MM.1S (cell line): Measurements from ENCODE around the gene KLHL18.

Experiments
- EZH2 ChIP-seq: fragments of 300-600 bp; sonication (generic); optimal IDR thresholded peaks from 2 replicates; pipeline ENCODE3; 2017; ENCODE audit warnings: low read depth, mild to moderate bottlenecking, antibody characterized with exemption, low read length, mixed read lengths
- EZH2phosphoT487 ChIP-seq: fragments of 300-600 bp; sonication (generic); IDR thresholded peaks from 2 replicates; pipeline ENCODE4 v1.6.1; 2018; ENCODE audit warnings: antibody characterized with exemption, low read length
- TF ChIP-seq, protein P1 (sequence below): fragments of 300-600 bp; sonication (generic); IDR thresholded peaks from 2 replicates; pipeline ENCODE4 v1.5.1; 2016; ENCODE audit warnings: antibody characterized with exemption, low read length, mixed read lengths

DNA sequence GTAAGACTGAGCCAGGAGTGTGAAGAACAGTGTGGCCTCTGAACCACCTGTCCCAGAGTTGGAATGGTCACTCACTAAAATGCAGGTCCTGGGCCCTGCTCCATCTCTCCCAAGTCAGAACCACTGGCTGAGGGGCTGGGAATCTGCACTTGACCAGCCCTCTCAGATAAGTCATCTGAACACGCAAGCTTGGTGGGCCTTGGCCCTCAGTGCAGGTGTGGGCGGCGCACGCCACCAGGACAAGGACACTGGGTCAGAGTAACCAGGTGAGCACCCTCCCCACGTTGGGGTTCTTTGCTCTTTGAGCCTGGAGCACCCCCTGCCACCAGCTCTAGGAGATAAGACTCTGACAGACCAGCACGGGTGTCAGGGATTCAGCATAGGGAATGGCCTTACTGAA, 42.8 kb upstream of the KLHL18 start:
- TF ChIP-seq, protein P1, sequence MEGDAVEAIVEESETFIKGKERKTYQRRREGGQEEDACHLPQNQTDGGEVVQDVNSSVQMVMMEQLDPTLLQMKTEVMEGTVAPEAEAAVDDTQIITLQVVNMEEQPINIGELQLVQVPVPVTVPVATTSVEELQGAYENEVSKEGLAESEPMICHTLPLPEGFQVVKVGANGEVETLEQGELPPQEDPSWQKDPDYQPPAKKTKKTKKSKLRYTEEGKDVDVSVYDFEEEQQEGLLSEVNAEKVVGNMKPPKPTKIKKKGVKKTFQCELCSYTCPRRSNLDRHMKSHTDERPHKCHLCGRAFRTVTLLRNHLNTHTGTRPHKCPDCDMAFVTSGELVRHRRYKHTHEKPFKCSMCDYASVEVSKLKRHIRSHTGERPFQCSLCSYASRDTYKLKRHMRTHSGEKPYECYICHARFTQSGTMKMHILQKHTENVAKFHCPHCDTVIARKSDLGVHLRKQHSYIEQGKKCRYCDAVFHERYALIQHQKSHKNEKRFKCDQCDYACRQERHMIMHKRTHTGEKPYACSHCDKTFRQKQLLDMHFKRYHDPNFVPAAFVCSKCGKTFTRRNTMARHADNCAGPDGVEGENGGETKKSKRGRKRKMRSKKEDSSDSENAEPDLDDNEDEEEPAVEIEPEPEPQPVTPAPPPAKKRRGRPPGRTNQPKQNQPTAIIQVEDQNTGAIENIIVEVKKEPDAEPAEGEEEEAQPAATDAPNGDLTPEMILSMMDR: no peak
- TF ChIP-seq EZH2phosphoT487 (no peak), EZH2 (no peak)
